Medulla oblongata (tissue), 1 donor: Measurements from ENCODE around the gene LENG1.

Experiments
- DNase-seq: peaks from one replicate; pipeline ENCODE4 v3.0.0-alpha.2; 2015; ENCODE audit errors: extremely low spot score

The LENG1 gene

DNA sequence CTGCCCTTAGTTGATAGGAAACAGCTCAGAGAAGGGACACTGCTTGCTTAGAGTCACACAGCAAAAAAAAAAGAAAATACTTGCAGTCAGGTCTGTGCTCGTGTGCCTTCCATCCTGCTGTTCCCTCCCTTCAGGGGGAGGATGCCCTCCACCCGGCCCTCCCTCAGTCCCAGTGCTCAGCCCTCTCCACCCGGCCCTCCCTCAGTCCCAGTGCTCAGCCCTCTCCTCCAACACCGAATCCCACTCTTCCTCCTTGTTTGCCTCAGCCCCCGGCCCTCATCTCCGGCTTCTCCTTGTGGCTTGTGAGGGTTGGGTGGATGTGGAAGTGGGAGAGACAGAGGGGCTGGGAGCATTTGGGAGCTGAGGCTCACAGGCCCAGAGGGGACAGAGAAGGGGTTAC, 49.9 kb downstream of the LENG1 start:
- no peak for DNase-seq

GRCh38 chr19:54108496-54108895, 51.0 kb downstream of the LENG1 start:
- no peak for DNase-seq

GRCh38 chr19:54107876-54108490, 51.5 kb downstream of the LENG1 start:
- DNase-seq, result no peak

- DNase-seq, result no peak
Measured at GRCh38 chr19:54106716-54107115, 52.8 kb downstream of the LENG1 start.

GRCh38 chr19:54105796-54106195, 53.7 kb downstream of the LENG1 start:
- no peak for DNase-seq
